HG02798 (cell line): Measurements from ENCODE around the gene DLX1.
"Not testable (repeated sequence)": the region's sequence is repeated elsewhere in the genome, so short reads cannot be mapped to it uniquely, and the experiment has no call there.

Source experiments
- ATAC-seq: cut with Tn5 transposase; IDR thresholded peaks from one replicate; pipeline ENCODE4 v1.9.1; 2021; ENCODE audit warnings: mild to moderate bottlenecking; ENCODE audit not compliant: unreplicated experiment, poor library complexity

DLX1 gene

GRCh38 chr2:172062402-172063004, 22.8 kb upstream of the DLX1 start:
- no peak for ATAC-seq

- no peak for ATAC-seq
Observed at GRCh38 chr2:172063446-172063845, 21.9 kb upstream of the DLX1 start.

GRCh38 chr2:172065111-172065510, 20.2 kb upstream of the DLX1 start:
- no peak for ATAC-seq

DNA sequence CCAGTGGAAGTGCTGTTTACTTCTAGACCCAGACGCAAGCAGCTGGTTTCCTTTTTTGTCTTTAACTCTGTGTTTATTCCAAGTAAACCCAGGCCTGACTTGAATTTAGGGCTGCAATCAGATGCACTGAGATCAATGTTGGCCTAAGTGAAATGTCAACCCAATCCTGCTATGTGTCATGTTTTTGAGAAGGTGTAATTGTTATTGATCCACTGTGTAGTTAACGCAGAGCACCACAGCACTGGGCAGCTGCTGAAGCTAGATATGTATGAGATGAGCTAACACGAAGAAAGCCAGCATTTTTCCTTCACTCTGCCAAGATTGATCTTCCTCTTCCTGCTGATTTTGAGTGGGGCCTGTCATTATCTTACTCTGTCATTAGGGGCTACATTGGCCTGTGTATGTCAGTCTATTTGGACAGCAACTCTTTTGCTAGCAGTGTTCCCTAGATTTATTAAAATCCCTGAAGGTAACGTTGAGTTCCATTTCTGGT, 18.9 kb upstream of the DLX1 start:
- ATAC-seq = no peak

DNA sequence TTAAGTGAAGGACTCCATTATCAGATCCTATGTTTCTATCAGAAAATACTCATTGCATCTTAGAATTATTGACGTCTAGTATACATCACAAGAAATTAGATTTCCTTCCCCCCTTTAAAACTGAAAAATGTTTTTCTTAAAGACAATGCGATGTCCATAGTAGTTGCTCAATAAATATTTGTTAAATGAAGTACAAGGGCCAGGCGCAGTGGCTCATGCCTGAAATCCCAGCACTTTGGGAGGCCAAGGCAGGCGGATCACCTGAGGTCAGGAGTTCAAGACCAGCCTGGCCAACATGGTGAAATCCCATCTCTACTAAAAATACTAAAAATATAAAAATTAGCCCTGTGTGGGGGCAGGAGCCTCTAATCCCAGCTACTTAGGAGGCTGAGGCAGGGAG, 17.4 kb upstream of the DLX1 start:
- not testable (repeated sequence) for ATAC-seq

- ATAC-seq = no peak
Observed at GRCh38 chr2:172070936-172071335, 14.4 kb upstream of the DLX1 start.

DNA sequence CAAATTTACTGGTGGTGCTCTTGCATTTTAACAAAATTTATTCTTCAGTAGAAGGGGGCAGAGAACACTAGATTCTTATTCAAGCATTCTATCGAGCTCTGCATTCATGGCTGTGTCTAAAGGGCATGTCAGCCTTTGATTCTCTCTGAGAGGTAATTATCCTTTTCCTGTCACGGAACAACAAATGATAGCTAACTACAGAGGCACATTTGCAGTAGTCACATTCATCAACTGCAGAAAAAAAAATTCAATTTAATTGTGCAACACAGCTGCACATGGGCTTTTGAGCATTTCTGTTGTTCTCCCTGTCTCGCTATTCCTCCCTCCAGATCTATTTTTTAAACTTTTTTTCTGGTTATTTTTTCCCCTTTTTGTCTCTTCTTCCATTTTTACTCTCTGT, 13.0 kb upstream of the DLX1 start:
- ATAC-seq = no peak

GRCh38 chr2:172072706-172073105, 12.6 kb upstream of the DLX1 start:
- no peak for ATAC-seq

- no peak for ATAC-seq
Observed at GRCh38 chr2:172073518-172073917, 11.8 kb upstream of the DLX1 start.

- ATAC-seq = no peak
Observed at GRCh38 chr2:172074254-172074653, 11.1 kb upstream of the DLX1 start.

DNA sequence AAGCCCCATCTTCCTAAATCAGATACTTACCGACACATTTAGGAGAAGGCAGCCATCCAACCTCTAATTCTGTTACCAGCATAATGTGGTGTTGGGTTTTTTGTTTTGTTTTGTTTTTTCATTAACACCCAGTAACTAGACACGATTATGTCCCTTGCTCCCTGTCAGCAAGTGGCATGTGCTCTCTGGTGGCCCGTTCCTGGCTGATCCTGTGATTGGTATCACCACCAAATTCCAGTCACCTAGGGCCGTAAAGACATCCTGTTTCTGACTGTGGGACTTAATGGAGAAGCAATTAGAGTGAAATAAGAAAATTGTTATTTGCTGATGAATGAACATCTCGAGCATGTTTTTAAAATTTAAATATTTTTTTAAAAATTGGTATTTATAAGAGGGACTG, 5.9 kb upstream of the DLX1 start:
- ATAC-seq = no peak

DNA sequence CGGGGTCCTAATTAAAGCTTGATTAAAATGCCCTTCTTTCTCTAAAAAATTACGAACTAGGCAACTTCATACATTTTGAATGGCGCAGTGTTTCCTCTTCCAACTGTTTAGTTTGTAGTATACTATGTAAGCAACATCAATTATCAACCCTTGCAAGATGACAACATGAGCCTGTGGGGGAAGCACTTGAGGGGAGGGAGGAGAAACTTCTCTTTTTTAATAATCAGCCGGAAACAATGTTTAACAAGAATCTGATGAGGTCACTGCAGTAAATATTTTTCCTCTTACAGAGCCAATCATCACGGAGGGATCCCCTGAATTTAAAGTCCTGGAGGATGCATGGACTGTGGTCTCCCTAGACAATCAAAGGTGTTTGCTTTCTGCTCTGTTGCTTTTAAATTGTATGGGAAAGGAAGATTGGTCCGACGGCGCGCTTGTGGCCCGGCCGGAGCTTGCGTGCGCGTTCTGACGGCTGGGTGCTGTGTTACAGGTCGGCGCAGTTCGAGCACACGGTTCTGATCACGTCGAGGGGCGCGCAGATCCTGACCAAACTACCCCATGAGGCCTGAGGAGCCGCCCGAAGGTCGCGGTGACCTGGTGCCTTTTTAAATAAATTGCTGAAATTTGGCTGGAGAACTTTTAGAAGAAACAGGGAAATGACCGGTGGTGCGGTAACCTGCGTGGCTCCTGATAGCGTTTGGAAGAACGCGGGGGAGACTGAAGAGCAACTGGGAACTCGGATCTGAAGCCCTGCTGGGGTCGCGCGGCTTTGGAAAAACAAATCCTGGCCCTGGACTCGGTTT, 5.3 kb upstream of the DLX1 start:
- no peak for ATAC-seq

GRCh38 chr2:172080641-172081220, 4.6 kb upstream of the DLX1 start:
- no peak for ATAC-seq

GRCh38 chr2:172081221-172082022, 3.9 kb upstream of the DLX1 start:
- no peak for ATAC-seq

DNA sequence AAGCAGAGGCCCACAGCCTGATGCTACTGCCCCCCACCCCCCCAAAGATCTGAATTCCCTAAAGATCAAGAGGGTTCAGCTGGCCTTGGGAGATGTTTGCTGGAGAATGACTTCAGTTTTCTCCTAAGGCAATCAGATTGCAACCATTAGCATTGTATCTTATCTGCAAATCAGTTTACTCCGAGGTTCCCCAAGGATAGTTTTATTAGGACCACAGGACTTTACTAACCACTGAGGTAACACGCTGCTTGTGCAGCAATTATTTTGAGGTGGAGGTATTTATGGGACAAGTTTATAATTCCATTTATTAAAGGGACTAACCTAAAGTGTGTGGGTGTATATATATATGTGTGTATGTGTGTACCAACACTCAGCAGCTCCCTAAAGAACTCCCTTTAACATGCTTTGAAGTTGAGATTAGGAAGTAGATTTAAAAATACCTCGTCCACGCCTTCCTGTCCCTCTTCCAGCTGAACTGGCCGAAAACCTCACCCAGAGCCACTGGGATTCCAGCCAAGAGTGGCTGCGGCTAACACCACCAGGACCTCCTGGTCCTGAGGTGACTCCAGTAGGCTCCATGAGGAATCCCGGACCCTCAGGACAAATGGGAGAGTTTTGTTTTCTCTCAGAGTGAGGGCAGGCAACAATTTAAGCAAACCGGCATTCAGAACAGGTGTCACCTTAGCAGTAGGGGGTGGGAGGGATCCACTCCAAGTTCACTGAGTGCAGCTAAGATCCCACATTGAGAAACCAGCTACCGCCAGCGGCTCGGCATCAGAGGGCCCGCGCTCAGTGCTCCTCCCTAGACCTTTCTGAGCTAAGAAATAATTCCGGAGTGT, 3.0 kb upstream of the DLX1 start:
- no peak for ATAC-seq

GRCh38 chr2:172082944-172083627, 2.2 kb upstream of the DLX1 start:
- ATAC-seq = no peak

- ATAC-seq = no peak
Observed at GRCh38 chr2:172083628-172084394, 1.5 kb upstream of the DLX1 start.

DNA sequence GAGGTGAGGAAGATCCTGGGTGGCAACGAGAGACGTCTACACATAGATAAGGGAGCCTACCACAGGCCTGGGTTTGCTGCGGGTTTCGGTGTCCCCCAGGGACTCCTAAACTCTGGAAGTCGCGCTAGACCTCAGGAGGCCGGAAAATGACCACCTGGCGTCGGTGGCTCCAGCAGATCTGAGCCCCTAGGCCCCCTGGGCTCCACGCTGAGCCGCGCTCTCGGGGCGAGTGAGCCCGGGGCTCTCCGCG, 987 bp upstream of the DLX1 start:
- ATAC-seq = no peak
